GM21526 (cell line): ENCODE measurements around the gene BDKRB1.

Experiments
- ATAC-seq: cut with Tn5 transposase; IDR thresholded peaks from one replicate; pipeline ENCODE4 v1.9.1; 2021; ENCODE audit warnings: moderate library complexity; ENCODE audit not compliant: unreplicated experiment, low FRiP score

Gene BDKRB1

GRCh38 chr14:96275177-96276112 is 19.4 kb downstream of the BDKRB1 start:
- no peak for ATAC-seq

- no peak for ATAC-seq
These were observed 21.9 kb downstream of the BDKRB1 start for GRCh38 chr14:96277890-96278289.

- no peak for ATAC-seq
These were observed 23.6 kb downstream of the BDKRB1 start for GRCh38 chr14:96279564-96279963.

GRCh38 chr14:96280104-96280503 is 24.1 kb downstream of the BDKRB1 start:
- ATAC-seq, result no peak

- ATAC-seq, result no peak
These were observed 25.5 kb downstream of the BDKRB1 start for GRCh38 chr14:96281486-96281885.

- no peak for ATAC-seq
These were observed 28.0 kb downstream of the BDKRB1 start for GRCh38 chr14:96284008-96284407.

GRCh38 chr14:96284430-96284829 is 28.4 kb downstream of the BDKRB1 start:
- ATAC-seq, result no peak

- ATAC-seq, result no peak
These were observed 29.7 kb downstream of the BDKRB1 start for GRCh38 chr14:96285667-96286066.

- no peak for ATAC-seq
These were observed 30.2 kb downstream of the BDKRB1 start for GRCh38 chr14:96286251-96286650.

GRCh38 chr14:96287856-96288255 is 31.8 kb downstream of the BDKRB1 start:
- ATAC-seq, result no peak

- no peak for ATAC-seq
These were observed 38.2 kb downstream of the BDKRB1 start for GRCh38 chr14:96294246-96294645.

GRCh38 chr14:96297000-96297399 is 41.0 kb downstream of the BDKRB1 start:
- no peak for ATAC-seq

- ATAC-seq, result no peak
These were observed 42.0 kb downstream of the BDKRB1 start for GRCh38 chr14:96297997-96298515.

- ATAC-seq, result no peak
These were observed 43.4 kb downstream of the BDKRB1 start for GRCh38 chr14:96299441-96299840.

GRCh38 chr14:96303981-96304380 is 48.0 kb downstream of the BDKRB1 start:
- no peak for ATAC-seq

GRCh38 chr14:96304956-96305355 is 48.9 kb downstream of the BDKRB1 start:
- ATAC-seq, result no peak

GRCh38 chr14:96307434-96307833 is 51.4 kb downstream of the BDKRB1 start:
- ATAC-seq, result no peak

GRCh38 chr14:96309133-96309895 is 53.3 kb downstream of the BDKRB1 start:
- ATAC-seq, result no peak

- ATAC-seq, result no peak
These were observed 53.9 kb downstream of the BDKRB1 start for GRCh38 chr14:96309896-96310330.

- ATAC-seq, result no peak
These were observed 54.9 kb downstream of the BDKRB1 start for GRCh38 chr14:96310906-96311305.
